Kidney (tissue), 14 donors: ENCODE measurements around the gene ZER1. TPM values are rescaled to one million over a fixed set of nuclear protein-coding genes. Genes with fewer than 3 reads are reported as not detected.

Experiments used
- DNase-seq, 5 donors: peaks; one replicate each; pipeline ENCODE4 v3.0.0-alpha.2; 2013 to 2020
- FAIRE-seq: peaks from 2 replicates; lab custom pipeline; 2012; peaks lifted over from hg19 to GRCh38; lab: Jason Lieb, UNC
- H3K27ac ChIP-seq, 2 donors: one replicate each; pipeline ENCODE4 v1.7.0; 2013; ENCODE audit warnings: low read depth in 2 of 2, low read length in 2 of 2, inconsistent platforms in 1 of 2
- H3K27me3 ChIP-seq: one replicate; pipeline ENCODE4 v1.7.1; 2013; ENCODE audit warnings: low read length, inconsistent platforms; ENCODE audit not compliant: control insufficient read depth, insufficient read depth
- H3K36me3 ChIP-seq, 3 donors: one replicate each; pipeline versions ENCODE4 v1.7.0 to v1.7.1; 2013; ENCODE audit warnings: low read length in 3 of 3, control low read depth in 1 of 3, inconsistent platforms in 1 of 3; ENCODE audit not compliant: insufficient read depth in 3 of 3, control insufficient read depth in 2 of 3
- H3K4me1 ChIP-seq, 3 donors: one replicate each; pipeline versions ENCODE4 v1.7.0 to v1.7.1; 2013; ENCODE audit warnings: low read length in 3 of 3, inconsistent platforms in 1 of 3, low read depth in 1 of 3; ENCODE audit not compliant: control insufficient read depth in 2 of 3, insufficient read depth in 2 of 3
- H3K4me3 ChIP-seq, 3 donors: one replicate each; pipeline versions ENCODE4 v1.7.0 to v1.8.1; 2013; ENCODE audit warnings: low read length in 3 of 3, control low read depth in 1 of 3, inconsistent platforms in 1 of 3
- H3K9ac ChIP-seq, 3 donors: one replicate each; pipeline versions ENCODE4 v1.7.0 to v1.7.1; 2013; ENCODE audit warnings: low read length in 3 of 3, control low read depth in 1 of 3, inconsistent platforms in 1 of 3
- H3K9me3 ChIP-seq, 3 donors: one replicate each; pipeline versions ENCODE4 v1.7.0 to v1.7.1; 2013; ENCODE audit warnings: low read length in 3 of 3, control low read depth in 1 of 3, inconsistent platforms in 1 of 3; ENCODE audit not compliant: control insufficient read depth in 2 of 3, insufficient read depth in 1 of 3
- CTCF ChIP-seq: IDR thresholded peaks from 3 replicates; pipeline ENCODE4 v1.5.1; 2012; ENCODE audit warnings: mild to moderate bottlenecking, moderate library complexity, borderline replicate concordance; ENCODE audit not compliant: insufficient read depth; ENCODE audit errors: extremely low read depth
- intact Hi-C: fragments of 100-400 bp; cut with DNase I; formaldehyde crosslinking; loops from one replicate; pipeline ENCODE4 v1.11.1; 2022
- polyA plus RNA-seq: library from polyadenylated mRNA; stranded (reverse); fragments of 350-450 nt; fragmentation: Illumina TruSeq; extraction: RNeasy Lipid Tissue Mini Kit (QIAGEN cat#74804); gene quantifications from one replicate; pipeline ENCODE4 v1.2.3, GENCODE V29; 2014; ENCODE audit warnings: low read depth, low replicate concordance; ENCODE audit not compliant: insufficient read depth
- total RNA-seq: library from RNA; stranded (reverse); fragmentation: NEBNext Ultra II Directional; extraction: Animal tissue kit (Norgen Biotek cat#: 25700); gene quantifications from one replicate; pipeline ENCODE4 v1.2.1, GENCODE V29; 2021
- donor health status: control.
- donor health status: control.
- donor health status: control.
- donor health status: control.
- donor health status: control.
- donor health status: DM: yes; HTN: yes; CAD: no.
- donor health status: Normal renal cell carcinoma (clear cell type).

The ZER1 gene
- total and polyA plus RNA-seq, 2 donors from 2014 or later: 31.1 to 43.2 TPM

DNA sequence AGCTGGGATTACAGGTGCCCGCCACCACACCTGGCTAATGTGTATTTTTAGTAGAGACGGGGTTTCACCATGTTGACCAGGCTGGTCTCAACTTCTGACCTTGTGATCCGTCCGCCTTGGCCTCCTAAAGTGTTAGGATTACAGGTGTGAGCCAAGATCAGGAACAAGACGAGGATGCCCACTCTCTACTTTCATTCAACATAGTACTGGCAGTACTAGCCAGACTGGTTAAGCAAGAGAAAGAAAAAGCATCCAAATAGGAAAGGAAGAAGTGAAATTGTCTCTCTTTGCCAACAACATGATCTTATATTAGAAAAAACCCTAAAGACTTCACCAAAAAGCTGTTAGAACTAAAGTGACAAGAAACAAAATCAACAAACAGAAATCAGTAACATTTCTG, 39.1 kb upstream of the ZER1 start:
- intact Hi-C loops: no loop called here
- no peak for FAIRE-seq

DNA sequence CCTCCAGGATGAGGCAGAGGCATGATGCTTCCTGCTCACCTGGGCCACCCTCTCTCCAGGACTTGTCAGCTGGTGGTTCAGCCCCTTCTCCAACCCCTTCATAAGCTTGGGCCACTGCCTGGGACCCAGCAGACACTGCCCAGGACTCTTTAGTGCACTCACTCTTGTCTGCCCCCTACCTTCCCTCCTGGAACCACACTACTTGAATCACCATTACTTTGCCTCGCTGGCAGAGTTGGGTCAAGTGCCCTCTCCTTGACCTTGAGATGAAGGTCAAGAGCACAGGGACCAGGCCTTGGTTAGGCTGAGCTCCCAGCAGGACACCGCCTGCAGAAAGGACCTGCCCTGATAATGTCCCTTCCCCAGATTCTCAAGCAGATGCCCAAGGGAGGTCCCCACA, 38.1 kb upstream of the ZER1 start:
- no peak overlapping the region for H3K4me3 ChIP-seq
- H3K9me3 ChIP-seq: no peaks in the 10 kb centered on the region
- peaks cover 0 to 32% (median 11%) of the 10 kb centered on the region in 3 donors for H3K36me3 ChIP-seq
- H3K27me3 ChIP-seq: no peaks in the 10 kb centered on the region
- H3K4me1 ChIP-seq: no peaks in the 10 kb centered on the region
- intact Hi-C loops: no loop called here
- no peak for DNase-seq
- H3K27ac ChIP-seq: no peak overlapping the region
- no peak for TF ChIP-seq CTCF
- H3K9ac ChIP-seq: no peak overlapping the region
- no peak for FAIRE-seq

More for the DNA sequence above, 39.1 kb upstream of the ZER1 start:
- Histone ChIP-seq H3K9me3 (no peaks in the 10 kb centered on the region), H3K4me1 (no peaks in the 10 kb centered on the region), H3K27me3 (no peaks in the 10 kb centered on the region), H3K4me3 (no peak overlapping the region), H3K27ac (no peak overlapping the region), H3K36me3 (peaks cover 0 to 22% (median 11%) of the 10 kb centered on the region in 3 donors), H3K9ac (no peak overlapping the region)
- TF ChIP-seq CTCF: no peak
- DNase-seq: no peak

GRCh38 chr9:128809036-128809599, 37.4 kb upstream of the ZER1 start:
- H3K4me3 ChIP-seq: no peak overlapping the region
- H3K27me3 ChIP-seq: no peaks in the 10 kb centered on the region
- H3K36me3 ChIP-seq: peaks cover 0 to 35% (median 12%) of the 10 kb centered on the region in 3 donors
- no peaks in the 10 kb centered on the region for H3K4me1 ChIP-seq
- no peak overlapping the region for H3K27ac ChIP-seq
- no peaks in the 10 kb centered on the region for H3K9me3 ChIP-seq
- no peak overlapping the region for H3K9ac ChIP-seq
- no peak for TF ChIP-seq CTCF
- FAIRE-seq: no peak
- intact Hi-C loops: no loop called here
- no peak for DNase-seq

DNA sequence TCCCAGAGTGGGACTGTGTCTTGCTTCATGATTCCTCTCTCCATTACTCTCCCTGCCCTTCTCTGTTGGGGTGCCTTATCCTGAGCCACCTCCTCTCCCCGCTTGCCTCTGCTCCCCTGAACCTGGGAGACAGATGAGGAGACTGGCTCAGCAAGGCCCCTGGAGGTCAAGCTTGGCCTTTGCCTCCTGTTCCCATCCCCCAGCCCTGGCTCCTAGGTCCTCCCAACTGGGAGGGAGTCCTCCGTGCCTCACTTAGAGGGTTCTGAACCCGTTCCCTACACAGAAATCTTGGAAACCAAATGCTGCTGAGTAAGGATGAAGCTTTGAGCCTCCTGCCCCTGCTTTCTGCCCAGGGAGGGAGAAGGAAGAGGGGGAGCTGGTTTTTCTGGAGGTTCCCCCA, 36.8 kb upstream of the ZER1 start:
- no peak for DNase-seq
- Histone ChIP-seq H3K36me3 (peaks cover 0 to 39% (median 18%) of the 10 kb centered on the region in 3 donors), H3K27me3 (no peaks in the 10 kb centered on the region), H3K9ac (no peak overlapping the region), H3K4me3 (no peak overlapping the region), H3K27ac (no peak overlapping the region), H3K4me1 (no peaks in the 10 kb centered on the region), H3K9me3 (no peaks in the 10 kb centered on the region)
- no peak for FAIRE-seq
- no peak for TF ChIP-seq CTCF
- intact Hi-C loops: no loop called here
